ENCODE measurements around the gene CR2. TPM values are rescaled to one million over a fixed set of nuclear protein-coding genes. Genes with fewer than 3 reads are reported as not detected.
A peak's percentile ranks its signal among the peaks of the same experiment; 100 is the strongest.

CR2 gene
- under 1 TPM in 2 of 4 donors, not detected in 2; 0.24 to 0.27 TPM for total RNA-seq
- under 1 TPM in 2 of 3 donors, not detected in 1; 0.01 to 0.08 TPM for polyA plus RNA-seq
- long read RNA-seq, donor 1 = 0 reads
- long read RNA-seq, donor 2 = 0 reads

- peak; percentile 48 to 72 (median 61) for ATAC-seq
- intact Hi-C loops (cut with DNase I) = no loop called here
- TF ChIP-seq CTCF (IDR thresholded peaks at IDR 0.05) = no peak
- Histone ChIP-seq H3K4me3 (peak within 1 kb of the TSS; percentile 61), H3K4me1 (no peaks in the 10 kb centered on the region), H3K36me3 (ENCODE audit: insufficient read depth in 1 of 2, low read depth in 1 of 2) (no peaks in the 10 kb centered on the region), H3K27ac (no peak within 1 kb of the TSS), H3K27me3 (ENCODE audit: insufficient read depth in 3 of 3, low read length in 2 of 3) (peaks cover 0 to 66% (median 9%) of the 10 kb centered on the region in 3 donors), H3K9me3 (no peaks in the 10 kb centered on the region)
- WGBS, 3 donors = 1 to 3% (median 2%) methylated on average over 65 to 75 of the region's 75 CpGs
- peak; percentile 19 to 56 for DNase-seq
Observed at GRCh38 chr1:207454046-207454964, at the start of gene CR2. Gene CR2, plus strand, starts transcription at chr1:207454328. Its CDS starts 91 bp downstream, at chr1:207454419.

- Histone ChIP-seq H3K4me1 (no peaks in the 10 kb centered on the region), H3K27ac (no peak overlapping the region), H3K9me3 (no peaks in the 10 kb centered on the region), H3K4me3 (no peak overlapping the region), H3K27me3 (ENCODE audit: insufficient read depth in 3 of 3, low read length in 2 of 3) (no peaks in the 10 kb centered on the region), H3K36me3 (ENCODE audit: insufficient read depth in 1 of 2, low read depth in 1 of 2) (no peaks in the 10 kb centered on the region)
- 74 to 80% (median 79%) methylated on average over 5 to 6 of the region's 6 CpGs for WGBS, 3 donors
- DNase-seq = no peak
- peak; percentile 64 to 91 (median 76) for ATAC-seq
- intact Hi-C loops (cut with DNase I) = loop anchor here (2.0 to 10.0 kb wide), 5 partner anchors 140 to 322 kb away; no protein-coding TSS in a partner anchor
- peak; percentile 80 for TF ChIP-seq CTCF (IDR thresholded peaks at IDR 0.05)
Observed at GRCh38 chr1:207404849-207405525, 49.1 kb upstream of the CR2 start.

GRCh38 chr1:207405814-207406213 lies 48.3 kb upstream of the CR2 start:
- Histone ChIP-seq H3K27ac (no peak overlapping the region), H3K9me3 (no peaks in the 10 kb centered on the region), H3K36me3 (ENCODE audit: insufficient read depth in 1 of 2, low read depth in 1 of 2) (no peaks in the 10 kb centered on the region), H3K4me1 (no peaks in the 10 kb centered on the region), H3K4me3 (no peak overlapping the region), H3K27me3 (ENCODE audit: insufficient read depth in 3 of 3, low read length in 2 of 3) (no peaks in the 10 kb centered on the region)
- intact Hi-C loops (cut with DNase I) = loop anchor here (2.0 to 10.0 kb wide), 5 partner anchors 141 to 323 kb away; no protein-coding TSS in a partner anchor
- ATAC-seq (no peak), DNase-seq (no peak)
- TF ChIP-seq CTCF (IDR thresholded peaks at IDR 0.05) = no peak

GRCh38 chr1:207407655-207408260 lies 46.4 kb upstream of the CR2 start:
- H3K4me1 ChIP-seq = no peaks in the 10 kb centered on the region
- no peak for DNase-seq
- no peak for ATAC-seq
- no peaks in the 10 kb centered on the region for H3K36me3 ChIP-seq (ENCODE audit: insufficient read depth in 1 of 2, low read depth in 1 of 2)
- no peak for TF ChIP-seq CTCF (IDR thresholded peaks at IDR 0.05)
- H3K27me3 ChIP-seq (ENCODE audit: insufficient read depth in 3 of 3, low read length in 2 of 3) = no peaks in the 10 kb centered on the region
- H3K9me3 ChIP-seq = no peaks in the 10 kb centered on the region
- intact Hi-C loops (cut with DNase I) = loop anchor here (5.0 to 10.0 kb wide), 2 partner anchors 143 to 230 kb away; no protein-coding TSS in a partner anchor
- no peak overlapping the region for H3K27ac ChIP-seq
- no peak overlapping the region for H3K4me3 ChIP-seq
- WGBS, 3 donors = 43 to 54% (median 49%) methylated on average over 1 of the region's 1 CpG
